ENCODE measurements around the gene MROH8.
A peak's percentile ranks its signal among the peaks of the same experiment; 100 is the strongest.
"Not testable (repeated sequence)": the region's sequence is repeated elsewhere in the genome, so short reads cannot be mapped to it uniquely, and the experiment has no call there.

MROH8 gene

DNA sequence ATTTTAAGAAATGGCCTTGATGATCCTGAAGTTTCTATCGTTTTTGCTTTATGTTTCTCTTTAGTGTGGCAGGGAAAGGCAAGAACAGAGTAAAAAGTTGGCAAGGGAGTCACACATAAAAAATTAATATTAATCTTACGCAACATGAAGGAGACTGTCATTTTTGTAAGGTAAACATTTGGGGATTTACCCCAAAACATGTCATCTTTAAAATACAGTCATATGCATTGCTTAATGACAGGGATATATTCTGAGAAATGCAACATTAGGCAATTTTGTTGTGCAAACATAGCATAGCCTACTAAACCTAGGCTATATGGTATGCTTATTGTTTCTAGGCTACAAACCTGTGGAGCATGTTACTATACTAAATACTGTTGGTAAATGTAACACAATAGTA lies 88.9 kb downstream of the MROH8 start:
- no peak for DNase-seq (ENCODE audit: low read depth)

DNA sequence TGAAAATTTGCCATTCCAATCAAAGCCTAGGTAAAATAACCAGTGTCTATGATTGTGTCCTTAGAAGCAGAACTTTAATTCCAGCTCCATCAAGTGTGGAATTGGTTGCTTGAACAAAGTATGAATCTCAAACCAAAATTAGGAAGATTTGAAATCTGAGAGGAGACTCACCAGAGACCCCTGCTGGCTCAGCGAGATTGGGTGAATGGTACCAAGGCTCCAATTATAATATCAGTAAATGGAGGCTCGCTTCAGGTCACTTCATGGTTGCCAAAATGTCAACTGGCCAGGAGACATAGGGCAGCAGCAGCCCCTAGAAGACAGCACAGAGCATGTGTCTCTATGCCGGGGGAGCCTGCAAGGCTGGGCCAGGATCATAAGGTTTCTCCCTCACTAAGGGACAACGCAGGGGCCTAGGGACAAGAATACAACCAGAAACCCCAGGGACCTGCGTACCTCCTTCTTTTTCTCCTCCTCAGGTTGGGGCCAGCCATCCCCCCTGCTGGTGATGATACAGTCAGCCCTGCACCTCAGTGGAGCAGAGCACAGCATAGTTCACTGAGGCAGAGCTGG lies 97.5 kb downstream of the MROH8 start:
- peak; percentile 13 for DNase-seq (ENCODE audit: low read depth)

DNA sequence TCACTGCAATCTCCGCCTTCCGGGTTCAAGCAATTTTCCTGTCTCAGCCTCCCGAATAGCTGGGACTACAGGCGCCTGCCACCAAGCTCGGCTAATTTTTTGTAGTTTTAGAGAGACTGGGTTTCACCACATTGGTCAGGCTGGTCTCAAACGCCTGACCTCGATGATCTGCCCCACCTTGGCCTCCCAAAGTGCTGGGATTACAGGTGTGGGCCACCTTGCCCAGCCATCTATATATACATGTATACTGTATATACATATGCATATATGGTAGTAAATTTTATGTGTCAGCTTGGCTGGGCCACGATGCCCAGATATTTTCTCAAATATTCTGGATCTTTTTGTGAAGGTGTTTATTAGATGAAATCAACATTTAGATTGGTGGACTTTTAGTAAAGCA lies 102.3 kb downstream of the MROH8 start:
- no peak for DNase-seq (ENCODE audit: low read depth)

DNA sequence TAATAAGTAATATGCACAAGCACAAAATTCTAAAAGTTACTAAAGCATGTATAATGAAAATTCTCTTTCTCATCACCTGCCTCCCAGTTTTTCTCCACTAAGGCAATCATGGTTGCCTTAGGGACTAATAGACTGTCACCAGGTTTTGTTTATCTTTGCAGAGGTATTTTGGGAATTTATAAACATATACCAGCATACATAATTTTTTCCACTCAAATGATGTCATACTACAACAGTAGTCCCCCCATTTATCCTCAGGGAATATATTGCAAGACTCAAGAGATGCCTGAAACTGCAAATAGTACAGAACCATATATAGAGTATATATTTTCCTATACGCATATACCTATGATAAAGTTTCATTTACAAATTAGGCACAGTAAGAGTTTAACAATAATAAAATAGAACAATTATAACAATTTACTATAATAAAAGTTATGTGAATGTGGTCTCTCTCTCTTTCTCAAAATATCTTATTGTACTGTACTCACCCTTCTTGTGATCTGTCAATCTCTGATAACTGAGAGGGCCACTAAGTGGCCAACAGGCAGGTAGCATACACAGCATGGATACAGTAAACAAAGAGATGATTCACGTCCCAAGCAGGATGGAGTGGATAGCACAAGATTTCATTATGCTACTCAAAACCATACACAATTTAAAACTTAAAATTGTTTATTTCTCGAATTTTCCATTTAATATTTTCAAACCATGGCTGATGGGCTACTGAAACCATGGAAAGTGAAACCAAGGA lies 103.2 kb downstream of the MROH8 start:
- DNase-seq (ENCODE audit: low read depth), result no peak

DNA sequence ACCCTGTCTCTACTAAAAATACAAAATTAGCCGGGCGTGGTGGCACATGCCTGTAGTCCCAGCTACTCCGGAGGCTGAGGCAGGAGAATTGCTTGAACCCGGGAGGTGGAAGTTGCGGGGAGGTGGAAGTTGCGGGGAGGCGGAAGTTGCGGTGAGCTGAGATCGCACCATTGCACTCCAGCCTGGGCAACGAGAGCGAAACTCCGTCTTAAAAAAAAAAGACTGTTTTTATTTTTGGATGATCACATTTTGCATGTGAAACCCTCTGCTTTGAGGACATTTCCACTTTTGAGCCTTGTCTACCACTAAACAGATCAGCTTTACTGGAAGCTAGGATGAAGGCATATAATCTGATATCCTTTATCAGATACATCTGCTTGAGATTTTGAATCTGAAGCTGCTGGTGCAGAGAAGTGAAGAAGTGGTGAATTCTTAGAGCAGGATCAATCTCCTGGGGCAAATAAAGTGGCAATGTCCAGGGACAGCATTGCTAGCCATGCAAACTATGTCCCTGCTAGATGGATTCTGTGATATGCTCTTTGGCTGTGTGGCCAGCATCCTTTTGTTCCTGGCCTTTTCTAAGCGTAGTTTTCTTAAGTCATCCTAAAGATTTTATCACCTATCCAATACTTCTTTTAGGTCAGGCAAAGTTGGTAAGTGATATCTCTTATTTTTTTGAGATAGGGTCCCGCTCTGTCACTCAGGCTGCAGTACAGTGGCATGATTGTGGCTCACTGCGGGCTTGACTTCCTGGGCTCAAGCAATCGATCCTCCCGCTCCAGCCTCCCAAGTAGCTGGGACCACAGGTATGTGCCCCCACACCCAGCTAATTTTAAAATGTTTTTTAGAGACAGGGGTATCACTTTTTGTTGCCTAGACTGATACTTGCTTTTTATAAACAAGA lies 106.8 kb downstream of the MROH8 start:
- no peak for DNase-seq (ENCODE audit: low read depth)

DNA sequence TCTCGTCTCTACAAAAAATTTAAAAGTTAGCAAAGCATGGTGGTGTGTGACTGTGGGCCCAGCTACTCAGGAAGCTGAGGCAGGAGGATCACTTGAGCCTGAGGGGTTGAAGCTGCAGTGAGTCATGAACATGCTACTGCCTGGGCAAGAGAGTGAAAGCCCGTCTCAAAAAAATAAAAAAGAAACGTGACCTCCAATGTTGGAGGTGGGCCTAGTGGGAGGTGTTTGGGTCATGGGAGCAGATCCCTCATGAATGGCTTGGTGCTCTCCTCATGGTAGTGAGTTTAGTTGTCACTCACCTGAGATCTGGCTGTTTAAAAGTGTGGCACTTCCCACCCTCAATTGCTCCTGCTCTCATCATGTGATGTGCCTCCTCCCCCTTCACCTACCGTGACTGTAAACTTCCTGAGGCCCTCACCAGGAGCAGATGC lies 107.9 kb downstream of the MROH8 start:
- peak; percentile 28 for DNase-seq (ENCODE audit: low read depth)

DNA sequence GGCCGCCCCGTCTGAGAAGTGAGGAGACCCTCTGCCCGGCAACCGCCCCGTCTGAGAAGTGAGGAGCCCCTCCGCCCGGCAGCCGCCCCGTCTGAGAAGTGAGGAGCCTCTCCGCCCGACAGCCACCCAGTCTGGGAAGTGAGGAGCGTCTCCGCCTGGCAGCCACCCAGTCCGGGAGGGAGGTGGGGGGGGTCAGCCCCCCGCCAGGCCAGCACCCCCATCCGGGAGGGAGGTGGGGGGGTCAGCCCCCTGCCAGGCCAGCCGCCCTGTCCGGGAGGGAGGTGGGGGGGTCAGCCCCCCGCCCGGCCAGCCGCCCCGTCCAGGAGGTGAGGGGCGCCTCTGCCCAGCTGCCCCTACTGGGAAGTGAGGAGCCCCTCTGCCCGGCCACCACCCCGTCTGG lies 109.8 kb downstream of the MROH8 start:
- DNase-seq (ENCODE audit: low read depth), result not testable (repeated sequence)

DNA sequence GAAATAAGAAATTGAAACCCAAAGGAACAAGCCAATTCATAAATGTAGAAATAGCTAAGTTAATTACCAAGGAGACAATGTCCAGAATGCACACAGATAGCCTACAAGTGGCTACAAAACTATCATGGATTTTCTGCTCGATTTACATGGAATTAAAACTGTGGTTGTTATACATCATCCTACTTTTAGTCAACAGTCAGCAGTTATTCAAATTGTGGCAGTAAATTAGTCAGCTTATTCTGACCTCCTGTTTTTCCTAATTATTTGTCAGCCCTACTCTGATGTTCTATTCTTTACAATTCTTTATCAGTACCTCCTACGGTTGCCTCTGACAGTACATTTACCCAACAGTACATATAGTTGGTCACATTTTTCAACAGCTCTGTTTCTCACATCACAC lies 113.2 kb downstream of the MROH8 start:
- DNase-seq (ENCODE audit: low read depth), result no peak

DNA sequence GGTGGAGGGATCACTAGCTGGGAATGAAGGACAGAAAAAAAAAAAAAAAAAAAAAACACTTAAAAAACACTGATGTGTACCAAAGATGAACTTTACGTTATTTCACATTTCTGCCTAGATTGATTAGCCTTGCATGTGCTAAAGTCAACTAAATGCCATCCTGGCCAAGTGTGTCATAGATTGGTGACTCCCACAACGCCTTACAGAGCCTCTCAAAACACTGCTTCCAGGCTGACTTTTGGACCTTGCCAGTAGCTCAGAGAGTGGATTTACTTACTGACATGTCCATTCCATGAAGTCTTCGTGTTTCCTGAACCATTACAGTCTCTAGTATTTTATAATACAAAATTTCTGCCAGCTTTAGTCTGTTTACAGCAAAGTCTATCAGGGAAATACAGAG lies 124.1 kb downstream of the MROH8 start:
- DNase-seq (ENCODE audit: low read depth), result no peak

DNA sequence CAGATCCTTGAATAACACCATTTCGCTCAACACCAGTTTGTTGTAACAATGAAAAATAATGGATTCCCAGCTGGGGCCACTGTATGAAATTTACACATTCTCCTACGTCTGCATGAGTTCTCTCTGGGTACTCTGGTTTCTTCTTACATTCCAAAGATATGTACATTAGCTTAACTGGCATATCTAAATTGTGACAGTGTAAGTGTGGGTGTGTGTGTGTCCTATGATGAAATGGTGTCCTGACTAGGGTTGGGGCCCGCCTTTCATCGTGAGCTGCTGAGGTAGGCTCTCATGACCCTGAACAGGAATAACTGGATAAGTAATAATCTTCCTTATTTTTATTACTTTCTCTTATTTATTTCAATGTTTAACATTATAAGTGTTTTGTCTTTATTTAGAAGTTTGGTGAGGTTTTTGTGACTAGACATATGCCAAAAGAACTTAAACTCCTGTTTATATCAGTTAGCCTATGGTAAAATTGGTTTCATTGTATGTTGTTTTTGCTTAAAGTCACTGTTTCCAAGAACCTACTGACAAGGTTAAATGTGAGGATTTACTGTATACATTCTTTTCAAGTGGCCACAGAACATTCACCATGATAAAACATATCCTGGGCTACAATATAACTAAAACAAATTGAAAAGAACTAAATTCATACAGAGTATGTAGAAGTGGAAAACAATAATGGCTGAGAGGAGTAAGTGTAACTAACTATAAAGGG lies 126.0 kb downstream of the MROH8 start:
- DNase-seq (ENCODE audit: low read depth), result no peak
